ENCODE data around the gene ZFYVE9.
"Not testable (repeated sequence)": the region's sequence is repeated elsewhere in the genome, so short reads cannot be mapped to it uniquely, and the experiment has no call there.

GRCh38 chr1:52181759-52182158 lies 39.9 kb downstream of the ZFYVE9 start:
- not testable (repeated sequence) for TF ChIP-seq GLIS3 (CRISPR knock-in tag; IDR thresholded peaks at IDR 0.05); ZFP3 (CRISPR knock-in tag; IDR thresholded peaks at IDR 0.05); RARB (CRISPR knock-in tag; IDR thresholded peaks at IDR 0.05); CREB5 (CRISPR knock-in tag; IDR thresholded peaks at IDR 0.05; ENCODE audit: low read depth); ZFP30 (CRISPR knock-in tag; IDR thresholded peaks at IDR 0.05); PATZ1 (CRISPR knock-in tag; IDR thresholded peaks at IDR 0.05; ENCODE audit: borderline replicate concordance); ZNF8 (CRISPR knock-in tag; IDR thresholded peaks at IDR 0.05); ARNTL (CRISPR knock-in tag; IDR thresholded peaks at IDR 0.05; ENCODE audit: borderline replicate concordance, low read depth)
